SK-N-MC (cell line): ENCODE results near the gene LINC01488.

Experiments
- EZH2 ChIP-seq: fragments of 200-600 bp; sonication (generic); IDR thresholded peaks from one replicate; pipeline ENCODE4 v1.6.1; 2017; ENCODE audit warnings: antibody characterized with exemption
- POLR2AphosphoS5 ChIP-seq: IDR thresholded peaks from 2 replicates; pipeline ENCODE4 v1.6.1; 2012; ENCODE audit warnings: mild to moderate bottlenecking, low read depth, low read length, borderline replicate concordance

GRCh38 chr11:69509381-69509780 is 27.9 kb downstream of the LINC01488 start:
- no peak for TF ChIP-seq EZH2
- TF ChIP-seq POLR2AphosphoS5 = no peak
